ENCODE measurements around the gene KCNMA1.
"Not testable (repeated sequence)": the region's sequence is repeated elsewhere in the genome, so short reads cannot be mapped to it uniquely, and the experiment has no call there.

GRCh38 chr10:77659046-77659670 lies 21.6 kb upstream of the KCNMA1 start:
- TF ChIP-seq CTCF (IDR thresholded peaks at IDR 0.05 in 8 of 11, conservative IDR thresholded peaks at IDR 0.05 in 3 of 11); POLR2A (IDR thresholded peaks at IDR 0.05); POLR2AphosphoS5 (IDR thresholded peaks at IDR 0.05): not testable (repeated sequence)
